Lower lobe of right lung (tissue), 2 donors: ENCODE data around the gene EXOC1L. TPM values are rescaled to one million over a fixed set of nuclear protein-coding genes. Genes with fewer than 3 reads are reported as not detected.

Source experiments
- ATAC-seq, 2 donors: fragments of 200-7000 bp; cut with Tn5 transposase; one replicate each; pipeline ENCODE4 v1.9.1; 2020 to 2022; ENCODE audit warnings: mild to moderate bottlenecking in 2 of 2, moderate library complexity in 2 of 2
- DNase-seq: peaks from one replicate; pipeline ENCODE4 v3.0.0-alpha.2; 2020
- H3K27ac ChIP-seq: fragments of 200-600 bp; one replicate; pipeline ENCODE4 v1.8.0; 2022
- H3K27me3 ChIP-seq: fragments of 200-600 bp; one replicate; pipeline ENCODE4 v1.8.0; 2022; ENCODE audit warnings: low read depth
- H3K36me3 ChIP-seq: fragments of 200-600 bp; one replicate; pipeline ENCODE4 v1.8.0; 2022; ENCODE audit warnings: mild to moderate bottlenecking
- H3K4me1 ChIP-seq: fragments of 200-600 bp; one replicate; pipeline ENCODE4 v1.8.0; 2022
- H3K4me3 ChIP-seq: fragments of 200-600 bp; one replicate; pipeline ENCODE4 v1.8.0; 2022; ENCODE audit warnings: mild to moderate bottlenecking
- H3K9me3 ChIP-seq: fragments of 200-600 bp; one replicate; pipeline ENCODE4 v1.8.0; 2022
- intact Hi-C: fragments of 100-400 bp; cut with DNase I; formaldehyde crosslinking; loops from one replicate; pipeline ENCODE4 v1.11.0; 2022
- total RNA-seq: library from RNA; stranded (reverse); fragmentation: NEBNext Ultra II Directional; extraction: Animal tissue kit (Norgen Biotek cat#: 25700); gene quantifications from one replicate; pipeline ENCODE4 v1.2.1, GENCODE V29; 2021
- TF ChIP-seq, protein P1 (sequence below): fragments of 200-600 bp; IDR thresholded peaks from one replicate; pipeline ENCODE4 v1.8.0; 2022; ENCODE audit warnings: antibody characterized with exemption, mild to moderate bottlenecking
- donor health status: DM: no; HTN: yes; CAD: no; lungs with severe emphysema.

The EXOC1L gene
- total RNA-seq, 1 donor from 2014 or later = not detected

DNA sequence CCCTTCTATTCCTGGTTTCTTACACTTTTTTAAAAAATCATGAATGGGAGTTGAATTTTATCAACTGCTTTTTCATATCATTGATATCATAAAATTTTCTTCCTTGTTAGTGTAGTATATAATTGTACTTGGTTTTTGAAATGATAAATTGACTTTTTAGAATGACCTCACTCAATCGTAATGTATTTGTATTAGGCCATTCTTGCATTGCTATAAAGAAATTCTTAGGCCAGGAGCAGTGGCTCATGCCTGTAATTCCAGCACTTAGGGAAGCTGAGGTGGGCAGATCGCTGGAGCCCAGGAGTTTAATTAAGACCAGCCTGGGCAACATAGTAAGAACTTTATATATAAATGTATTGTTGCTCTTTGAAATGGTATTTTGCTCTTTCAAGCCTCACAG is 40.1 kb downstream of the EXOC1L start:
- H3K27me3 ChIP-seq = no peaks in the 10 kb centered on the region
- intact Hi-C loops = no loop called here
- peaks cover 59% of the 10 kb centered on the region for H3K36me3 ChIP-seq
- DNase-seq (no peak), ATAC-seq (no peak)
- H3K27ac ChIP-seq = no peak overlapping the region
- H3K4me1 ChIP-seq = peaks cover 14% of the 10 kb centered on the region
- TF ChIP-seq, protein P1, sequence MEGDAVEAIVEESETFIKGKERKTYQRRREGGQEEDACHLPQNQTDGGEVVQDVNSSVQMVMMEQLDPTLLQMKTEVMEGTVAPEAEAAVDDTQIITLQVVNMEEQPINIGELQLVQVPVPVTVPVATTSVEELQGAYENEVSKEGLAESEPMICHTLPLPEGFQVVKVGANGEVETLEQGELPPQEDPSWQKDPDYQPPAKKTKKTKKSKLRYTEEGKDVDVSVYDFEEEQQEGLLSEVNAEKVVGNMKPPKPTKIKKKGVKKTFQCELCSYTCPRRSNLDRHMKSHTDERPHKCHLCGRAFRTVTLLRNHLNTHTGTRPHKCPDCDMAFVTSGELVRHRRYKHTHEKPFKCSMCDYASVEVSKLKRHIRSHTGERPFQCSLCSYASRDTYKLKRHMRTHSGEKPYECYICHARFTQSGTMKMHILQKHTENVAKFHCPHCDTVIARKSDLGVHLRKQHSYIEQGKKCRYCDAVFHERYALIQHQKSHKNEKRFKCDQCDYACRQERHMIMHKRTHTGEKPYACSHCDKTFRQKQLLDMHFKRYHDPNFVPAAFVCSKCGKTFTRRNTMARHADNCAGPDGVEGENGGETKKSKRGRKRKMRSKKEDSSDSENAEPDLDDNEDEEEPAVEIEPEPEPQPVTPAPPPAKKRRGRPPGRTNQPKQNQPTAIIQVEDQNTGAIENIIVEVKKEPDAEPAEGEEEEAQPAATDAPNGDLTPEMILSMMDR = no peak
- H3K4me3 ChIP-seq = no peak overlapping the region
- H3K9me3 ChIP-seq = no peaks in the 10 kb centered on the region

GRCh38 chr4:55864577-55865223 is 45.1 kb downstream of the EXOC1L start:
- H3K9me3 ChIP-seq = no peaks in the 10 kb centered on the region
- H3K4me1 ChIP-seq = peaks cover 27% of the 10 kb centered on the region
- H3K27ac ChIP-seq = no peak overlapping the region
- peaks cover 71% of the 10 kb centered on the region for H3K36me3 ChIP-seq
- intact Hi-C loops = no loop called here
- no peak for DNase-seq
- no peak for ATAC-seq
- TF ChIP-seq, protein P1 = no peak
- no peaks in the 10 kb centered on the region for H3K27me3 ChIP-seq
- H3K4me3 ChIP-seq = no peak overlapping the region

GRCh38 chr4:55865228-55865806 is 45.7 kb downstream of the EXOC1L start:
- Histone ChIP-seq H3K27ac (no peak overlapping the region), H3K4me3 (no peak overlapping the region), H3K27me3 (no peaks in the 10 kb centered on the region), H3K36me3 (peaks cover 71% of the 10 kb centered on the region), H3K9me3 (no peaks in the 10 kb centered on the region), H3K4me1 (peaks cover 27% of the 10 kb centered on the region)
- TF ChIP-seq, protein P1 = no peak
- intact Hi-C loops = no loop called here
- no peak for DNase-seq
- ATAC-seq = no peak

DNA sequence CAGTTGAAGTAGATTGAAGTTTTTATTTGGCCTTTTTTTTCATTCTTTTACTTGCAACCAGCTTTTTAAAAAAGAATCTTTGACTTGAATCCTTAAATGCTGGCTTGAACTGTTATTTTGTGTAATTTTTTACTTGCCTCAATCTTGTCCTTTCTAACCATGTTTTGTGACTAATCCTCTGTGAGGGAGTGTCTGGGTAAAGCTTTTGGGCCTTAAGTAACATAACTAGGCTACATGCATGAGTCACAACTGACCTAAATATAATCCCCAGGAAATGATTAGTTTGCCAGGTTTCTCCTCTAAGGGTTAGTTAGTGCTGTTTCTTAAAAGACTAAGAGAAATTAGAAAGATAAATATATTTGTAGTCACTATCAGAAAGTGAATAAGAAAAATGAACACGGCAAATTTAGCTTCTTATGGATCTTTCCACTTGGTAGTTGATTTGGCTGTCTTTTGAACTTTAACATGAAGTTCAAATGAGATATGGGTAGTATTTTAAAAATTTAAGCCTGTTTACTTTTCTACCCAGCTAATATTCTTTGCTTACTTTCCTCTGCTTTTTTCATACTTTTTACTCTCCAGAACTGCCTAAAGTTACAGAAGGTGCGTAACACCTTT is 46.8 kb downstream of the EXOC1L start:
- TF ChIP-seq, protein P1 = no peak
- intact Hi-C loops = no loop called here
- peaks cover 27% of the 10 kb centered on the region for H3K4me1 ChIP-seq
- peaks cover 71% of the 10 kb centered on the region for H3K36me3 ChIP-seq
- peak; percentile 82 to 94 for ATAC-seq
- H3K27ac ChIP-seq = peak overlapping the region; percentile 47
- H3K27me3 ChIP-seq = no peaks in the 10 kb centered on the region
- no peak overlapping the region for H3K4me3 ChIP-seq
- no peaks in the 10 kb centered on the region for H3K9me3 ChIP-seq
- no peak for DNase-seq

DNA sequence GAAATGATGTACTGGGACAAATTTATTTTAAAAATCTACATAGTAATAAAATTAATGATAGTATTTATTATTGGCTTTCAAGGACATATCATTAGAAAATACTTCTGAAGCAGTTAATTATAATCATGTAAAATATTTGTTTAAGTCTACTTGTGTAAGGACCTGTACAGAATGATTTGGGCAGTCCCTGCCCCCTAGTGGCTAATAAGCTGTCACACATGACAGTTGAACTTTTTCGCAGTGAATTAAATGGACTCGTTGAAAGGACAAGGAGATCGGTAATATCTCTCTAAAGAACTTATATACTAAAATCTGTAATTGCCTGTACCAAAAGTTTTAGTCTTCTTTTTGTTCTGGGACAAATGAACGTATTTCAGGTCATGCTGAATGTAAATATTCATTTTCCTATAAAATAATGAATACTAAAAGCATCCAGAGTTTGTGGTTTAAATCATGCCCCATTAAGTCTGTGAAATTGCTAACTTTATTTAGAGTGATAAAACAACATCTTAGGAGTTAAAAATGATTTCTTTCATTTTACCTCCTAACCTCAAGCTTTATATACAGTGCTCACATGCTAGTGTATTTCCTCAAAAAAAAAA is 47.5 kb downstream of the EXOC1L start:
- H3K4me1 ChIP-seq = peaks cover 27% of the 10 kb centered on the region
- ATAC-seq (peak; percentile 84 to 94), DNase-seq (no peak)
- H3K36me3 ChIP-seq = peaks cover 73% of the 10 kb centered on the region
- intact Hi-C loops = no loop called here
- H3K27ac ChIP-seq = peak overlapping the region; percentile 47
- H3K9me3 ChIP-seq = no peaks in the 10 kb centered on the region
- no peaks in the 10 kb centered on the region for H3K27me3 ChIP-seq
- no peak overlapping the region for H3K4me3 ChIP-seq
- TF ChIP-seq, protein P1 = peak; percentile 84
